LNCaP clone FGC (cell line): ENCODE results near the gene CMAS.
A peak's percentile ranks its signal among the peaks of the same experiment; 100 is the strongest.
"Not testable (repeated sequence)": the region's sequence is repeated elsewhere in the genome, so short reads cannot be mapped to it uniquely, and the experiment has no call there.

Experiments used
- DNase-seq: peaks from one replicate; pipeline ENCODE4 v3.0.0-alpha.2; 2011; ENCODE audit warnings: low read depth
- H3K4me3 ChIP-seq: 2 replicates; pipeline ENCODE4 v1.5.1; 2011; ENCODE audit warnings: mild to moderate bottlenecking, low read depth, low read length, control low read depth
- TF ChIP-seq, protein P1 (sequence below): IDR thresholded peaks from 2 replicates; pipeline ENCODE4 v1.5.1; 2012; ENCODE audit warnings: mild to moderate bottlenecking; ENCODE audit not compliant: control insufficient read depth, insufficient read depth; ENCODE audit errors: extremely low read depth

CMAS gene

DNA sequence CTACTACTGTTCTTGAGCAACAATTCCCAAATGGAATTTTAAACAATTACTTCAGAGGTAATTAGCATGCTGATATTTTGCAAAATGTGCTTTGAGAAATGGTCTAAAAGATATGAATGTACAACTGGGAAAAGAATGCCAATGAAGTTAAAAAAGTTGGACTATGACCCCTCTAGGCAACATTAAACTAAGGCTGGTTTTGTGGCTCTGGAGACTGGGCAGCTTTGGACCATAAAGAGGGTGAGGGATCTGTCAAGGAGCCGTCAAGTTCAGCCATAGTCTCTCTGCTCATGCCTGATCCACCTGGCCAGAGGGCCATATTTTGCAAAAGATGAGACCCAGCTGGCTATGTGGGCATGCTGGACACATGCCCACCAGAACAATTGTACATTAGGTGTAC is 38.8 kb downstream of the CMAS start:
- TF ChIP-seq, protein P1, sequence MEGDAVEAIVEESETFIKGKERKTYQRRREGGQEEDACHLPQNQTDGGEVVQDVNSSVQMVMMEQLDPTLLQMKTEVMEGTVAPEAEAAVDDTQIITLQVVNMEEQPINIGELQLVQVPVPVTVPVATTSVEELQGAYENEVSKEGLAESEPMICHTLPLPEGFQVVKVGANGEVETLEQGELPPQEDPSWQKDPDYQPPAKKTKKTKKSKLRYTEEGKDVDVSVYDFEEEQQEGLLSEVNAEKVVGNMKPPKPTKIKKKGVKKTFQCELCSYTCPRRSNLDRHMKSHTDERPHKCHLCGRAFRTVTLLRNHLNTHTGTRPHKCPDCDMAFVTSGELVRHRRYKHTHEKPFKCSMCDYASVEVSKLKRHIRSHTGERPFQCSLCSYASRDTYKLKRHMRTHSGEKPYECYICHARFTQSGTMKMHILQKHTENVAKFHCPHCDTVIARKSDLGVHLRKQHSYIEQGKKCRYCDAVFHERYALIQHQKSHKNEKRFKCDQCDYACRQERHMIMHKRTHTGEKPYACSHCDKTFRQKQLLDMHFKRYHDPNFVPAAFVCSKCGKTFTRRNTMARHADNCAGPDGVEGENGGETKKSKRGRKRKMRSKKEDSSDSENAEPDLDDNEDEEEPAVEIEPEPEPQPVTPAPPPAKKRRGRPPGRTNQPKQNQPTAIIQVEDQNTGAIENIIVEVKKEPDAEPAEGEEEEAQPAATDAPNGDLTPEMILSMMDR = no peak

GRCh38 chr12:22088886-22089285 is 42.9 kb downstream of the CMAS start:
- no peak overlapping the region for H3K4me3 ChIP-seq
- DNase-seq = no peak
- TF ChIP-seq, protein P1 = no peak

More for the DNA sequence above, 38.8 kb downstream of the CMAS start:
- DNase-seq = no peak
- H3K4me3 ChIP-seq = no peak overlapping the region

DNA sequence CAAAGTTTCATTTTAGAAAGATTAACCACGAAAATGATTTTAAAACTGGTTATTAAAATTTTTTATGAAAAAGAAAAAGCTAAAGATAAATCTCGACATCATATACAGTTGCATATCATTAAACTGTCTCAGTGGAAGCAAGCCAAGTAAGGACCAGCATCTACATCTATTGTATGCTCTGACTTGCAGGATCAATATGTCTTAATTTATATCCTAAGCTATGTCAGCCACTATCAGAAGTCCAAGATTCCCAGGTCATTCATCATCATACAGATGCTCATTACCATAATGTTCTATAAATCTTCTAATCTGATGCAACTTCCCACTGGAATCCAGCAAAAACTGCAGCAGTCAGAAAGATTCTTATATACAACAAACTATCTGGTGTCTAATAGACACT is 43.5 kb downstream of the CMAS start:
- TF ChIP-seq, protein P1 = no peak
- H3K4me3 ChIP-seq = no peak overlapping the region
- no peak for DNase-seq

- DNase-seq, H3K4me3 ChIP-seq: not testable (repeated sequence)
Observed at GRCh38 chr12:22099062-22099461, 53.0 kb downstream of the CMAS start.

- no peak overlapping the region for H3K4me3 ChIP-seq
- TF ChIP-seq, protein P1 = peak; percentile 43
- DNase-seq = peak; percentile 4
Observed at GRCh38 chr12:22100958-22101748, 55.1 kb downstream of the CMAS start.

- DNase-seq = no peak
- TF ChIP-seq, protein P1 = no peak
- no peak overlapping the region for H3K4me3 ChIP-seq
Observed at GRCh38 chr12:22101749-22102243, 55.8 kb downstream of the CMAS start.

DNA sequence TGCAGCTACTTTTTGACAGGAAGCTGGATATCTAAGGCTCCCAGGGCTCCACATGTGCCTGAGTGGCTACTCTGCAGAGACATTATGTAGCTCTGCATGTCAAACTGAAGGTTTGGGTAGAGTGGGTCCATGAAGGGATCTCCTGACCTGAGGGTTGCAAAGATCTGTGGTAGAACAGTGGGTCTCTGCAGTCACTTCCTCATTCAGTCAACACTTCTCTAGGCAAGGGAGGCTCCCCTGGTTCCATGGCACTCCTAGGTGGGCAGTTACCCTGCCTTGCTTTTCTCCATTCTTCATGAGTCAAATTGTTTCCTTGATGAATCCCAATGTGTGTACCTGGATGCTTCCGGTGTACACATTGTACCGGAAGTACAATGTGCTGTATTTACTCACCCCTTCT is 57.4 kb downstream of the CMAS start:
- no peak overlapping the region for H3K4me3 ChIP-seq
- DNase-seq = no peak
- TF ChIP-seq, protein P1 = no peak
